ENCODE data around the gene TRIL. TPM values are rescaled to one million over a fixed set of nuclear protein-coding genes. Genes with fewer than 3 reads are reported as not detected.

TRIL gene
- total and polyA plus RNA-seq, 2 of the 4 experiments (the other 2 are of a cell fraction), result under 0.01 to 0.09 TPM

DNA sequence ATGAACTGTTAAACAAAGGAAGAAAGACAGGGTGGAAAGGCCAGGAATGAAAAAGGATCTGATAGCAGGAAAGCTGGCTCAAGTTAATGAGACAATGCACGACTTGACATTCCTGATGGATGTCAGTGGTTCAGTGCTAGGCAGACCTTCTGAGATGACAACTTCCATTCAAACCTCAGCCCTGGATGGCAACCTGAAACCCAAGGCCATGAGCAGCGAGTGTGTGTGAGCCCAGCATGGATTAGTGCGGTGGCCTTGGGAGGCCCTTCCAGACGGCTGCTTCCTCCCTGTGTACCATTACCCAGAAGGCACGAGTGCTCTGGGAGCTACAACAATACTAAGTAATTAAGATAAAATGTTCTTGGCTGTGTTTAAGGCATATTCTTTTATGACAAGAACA is 18.8 kb downstream of the TRIL start:
- Histone ChIP-seq H3K4ac (ENCODE audit: low read depth, low read length) (no peak overlapping the region), H3K4me2 (ENCODE audit: low read depth, low read length) (no peak overlapping the region), H3K4me1 (ENCODE audit: control insufficient read depth, insufficient read depth, low read length) (no peaks in the 10 kb centered on the region), H2AFZ (replicated peaks; ENCODE audit: low read length, poor library complexity) (no peak overlapping the region), H3K56ac (ENCODE audit: extremely low read depth, insufficient read depth, low read length) (no peak overlapping the region), H3K4me3 (ENCODE audit: insufficient read depth, low read depth, low read length) (no peak overlapping the region), H4K91ac (ENCODE audit: insufficient read depth, low read depth, low read length) (no peak overlapping the region), H3K14ac (replicated peaks; ENCODE audit: low read depth, low read length) (no peak overlapping the region), H4K5ac (ENCODE audit: low read depth, low read length) (no peak overlapping the region), H2AK5ac (ENCODE audit: low read depth, low read length) (no peak overlapping the region), H2AK9ac (replicated peaks; ENCODE audit: low read depth, low read length, poor library complexity) (no peak overlapping the region), H3K9me3 (ENCODE audit: control insufficient read depth, insufficient read depth, low read length) (no peaks in the 10 kb centered on the region), H3K9ac (ENCODE audit: low read depth, low read length) (no peak overlapping the region), H3K79me1 (ENCODE audit: low read depth in 1 of 2, low read length in 2 of 2) (no peaks in the 10 kb centered on the region), H3K36me3 (ENCODE audit: control insufficient read depth, insufficient read depth, low read length) (no peaks in the 10 kb centered on the region), H2BK15ac (ENCODE audit: low read depth, low read length) (no peak overlapping the region), H3K27ac (ENCODE audit: insufficient read depth, low read length) (no peak overlapping the region), H3K23ac (ENCODE audit: low read depth, low read length) (no peak overlapping the region), H2BK5ac (ENCODE audit: low read depth, low read length, poor library complexity, severe bottlenecking) (no peak overlapping the region), H3K27me3 (ENCODE audit: control insufficient read depth, insufficient read depth, low read length) (peaks cover 24% of the 10 kb centered on the region), H2BK20ac (ENCODE audit: low read depth, low read length) (no peak overlapping the region), H4K20me1 (ENCODE audit: insufficient read depth, low read length) (no peaks in the 10 kb centered on the region), H3K9me1 (ENCODE audit: insufficient read depth, low read length) (no peaks in the 10 kb centered on the region), H4K8ac (ENCODE audit: low read depth in 2 of 2, low read length in 2 of 2) (no peak overlapping the region), H2BK120ac (ENCODE audit: low read depth, low read length) (no peak overlapping the region), H3K18ac (ENCODE audit: low read depth, low read length) (no peak overlapping the region)
- intact Hi-C loops (cut with micrococcal nuclease), result no loop called here
- ChIA-PET POLR2A (ENCODE audit: unreplicated experiment) (no interaction called here), CTCF (interaction anchor here (2.4 kb wide), 1 partner anchor 12 kb away, joined by 8 read pairs; no protein-coding TSS in a partner anchor)
- WGBS, 2 experiments (ENCODE audit: extremely low coverage in 2 of 2, insufficient read length in 1 of 2), result no CpG with 5 or more reads among the region's 5 CpGs
- no TSS peak for BruUV-seq (replicated peaks)
- TF ChIP-seq SMC3 (IDR thresholded peaks at IDR 0.05; ENCODE audit: low read depth, low read length), result no peak
- TF ChIP-seq FOS (IDR thresholded peaks at IDR 0.05; ENCODE audit: low read depth, low read length), result no peak
- no peak for TF ChIP-seq CEBPB (IDR thresholded peaks at IDR 0.05; ENCODE audit: low read depth, low read length)
- TF ChIP-seq MXI1 (IDR thresholded peaks at IDR 0.05; ENCODE audit: borderline replicate concordance, low read depth, low read length), result no peak
- TF ChIP-seq MAZ (IDR thresholded peaks at IDR 0.05; ENCODE audit: borderline replicate concordance, low read depth, low read length), result no peak
- no peak for TF ChIP-seq USF2 (IDR thresholded peaks at IDR 0.05; ENCODE audit: low read depth, low read length)
- in situ Hi-C loops (cut with MboI; ENCODE audit: low sequenced_read_pairs), result no loop called here
- dilution Hi-C loops (cut with HindIII; ENCODE audit: low sequenced_read_pairs, unreplicated experiment), result no loop called here
- ATAC-seq (ENCODE audit: low read depth) (no peak), DNase-seq (no peak)
